OCI-LY7 (cell line): Measurements from ENCODE around the gene CCDC9B. TPM values are rescaled to one million over a fixed set of nuclear protein-coding genes. Genes with fewer than 3 reads are reported as not detected.
A peak's percentile ranks its signal among the peaks of the same experiment; 100 is the strongest.

Experiments
- BruUV-seq: library from RNA; stranded (reverse); fragments of 400-500 nt; replicated peaks from 2 replicates; lab custom pipeline; 2021; lab: Mats Ljungman, UMichigan
- CTCF ChIA-PET: fragments of 300-600 bp; sonication (Branson Sonifier 250); formaldehyde crosslinking; loops from one replicate; lab custom pipeline; 2022; ENCODE audit warnings: antibody characterized with exemption; ENCODE audit not compliant: unreplicated experiment; lab: Charles Lee
- POLR2A ChIA-PET: fragments of 300-600 bp; sonication (Branson Sonifier 250); formaldehyde crosslinking; loops from one replicate; lab custom pipeline; 2022; ENCODE audit warnings: antibody characterized with exemption; lab: Charles Lee
- DNase-seq: peaks from one replicate; pipeline ENCODE4 v3.0.0-alpha.2; 2015; ENCODE audit warnings: low spot score
- H2AFZ ChIP-seq: fragments of 200-600 bp; sonication (generic), shearing (Covaris generic); 2 replicates; pipeline ENCODE4 v1.6.1; 2014; ENCODE audit warnings: mild to moderate bottlenecking, antibody characterized with exemption, low read length, moderate library complexity
- H3K27ac ChIP-seq: fragments of 200-600 bp; sonication (generic); 2 replicates; pipeline ENCODE4 v1.5.1; 2014; ENCODE audit warnings: mixed run types, low read depth, mild to moderate bottlenecking, moderate library complexity, low read length, inconsistent platforms; ENCODE audit not compliant: poor library complexity, severe bottlenecking
- H3K36me3 ChIP-seq: fragments of 200-600 bp; sonication (generic); 2 replicates; pipeline ENCODE4 v1.6.1; 2014; ENCODE audit warnings: mild to moderate bottlenecking, antibody characterized with exemption, low read length, moderate library complexity, mixed read lengths; ENCODE audit not compliant: insufficient read depth
- H3K4me1 ChIP-seq: fragments of 200-600 bp; sonication (generic); 2 replicates; pipeline ENCODE4 v1.5.1; 2014; ENCODE audit warnings: mild to moderate bottlenecking, low read length; ENCODE audit not compliant: insufficient read depth, poor library complexity, severe bottlenecking
- H3K4me2 ChIP-seq: fragments of 200-600 bp; sonication (generic); 2 replicates; pipeline ENCODE4 v1.6.1; 2014; ENCODE audit warnings: mild to moderate bottlenecking, low read length
- H3K4me3 ChIP-seq: fragments of 200-600 bp; sonication (generic); 2 replicates; pipeline ENCODE4 v1.5.1; 2014; ENCODE audit warnings: mild to moderate bottlenecking, low read depth, low read length; ENCODE audit not compliant: poor library complexity, severe bottlenecking
- H3K79me2 ChIP-seq: fragments of 200-600 bp; sonication (generic); 2 replicates; pipeline ENCODE4 v1.6.1; 2016; ENCODE audit warnings: low read depth, mild to moderate bottlenecking, low read length, moderate library complexity, mixed read lengths; ENCODE audit not compliant: insufficient read depth
- H3K9me2 ChIP-seq: fragments of 200-600 bp; sonication (generic); 2 replicates; pipeline ENCODE4 v1.6.1; 2016; ENCODE audit warnings: mild to moderate bottlenecking, low read length, mixed read lengths; ENCODE audit not compliant: insufficient read depth
- H3K9me3 ChIP-seq: fragments of 200-600 bp; sonication (generic); 2 replicates; pipeline ENCODE4 v1.6.1; 2014; ENCODE audit warnings: mild to moderate bottlenecking, mixed run types, low read length, mixed read lengths
- H4K20me1 ChIP-seq: fragments of 200-600 bp; sonication (generic); 2 replicates; pipeline ENCODE4 v1.6.1; 2014; ENCODE audit warnings: mild to moderate bottlenecking, antibody characterized with exemption, low read length, moderate library complexity, mixed read lengths; ENCODE audit not compliant: insufficient read depth
- EZH2phosphoT487 ChIP-seq: fragments of 200-600 bp; sonication (generic); IDR thresholded peaks from 2 replicates; pipeline ENCODE4 v1.6.1; 2018; ENCODE audit warnings: low read depth, borderline replicate concordance, mild to moderate bottlenecking, mixed run types, antibody characterized with exemption, low read length, moderate library complexity, mixed read lengths
- intact Hi-C: fragments of 100-400 bp; cut with micrococcal nuclease; formaldehyde crosslinking; loops from one replicate; pipeline ENCODE4 v1.10.0; 2022; ENCODE audit not compliant: unreplicated experiment
- total RNA-seq, 2 experiments: library from RNA; depleted of rRNA in 1 of 2; stranded (reverse); fragments of >200 nt in 1 of 2; shearing (Covaris generic) in 1 of 2; gene quantifications; 2 replicates each; pipeline ENCODE4 v1.2.3, GENCODE V29; 2014 to 2022
- TF ChIP-seq, protein P1 (sequence below): fragments of 200-600 bp; sonication (generic); conservative IDR thresholded peaks from 2 replicates; pipeline ENCODE4 v1.5.1; 2014; ENCODE audit warnings: mild to moderate bottlenecking, antibody characterized with exemption, low read length, moderate library complexity, mixed read lengths

CCDC9B gene
- total RNA-seq, 2 experiments from 2014 or later = 1.4 TPM; not detected in 1

DNA sequence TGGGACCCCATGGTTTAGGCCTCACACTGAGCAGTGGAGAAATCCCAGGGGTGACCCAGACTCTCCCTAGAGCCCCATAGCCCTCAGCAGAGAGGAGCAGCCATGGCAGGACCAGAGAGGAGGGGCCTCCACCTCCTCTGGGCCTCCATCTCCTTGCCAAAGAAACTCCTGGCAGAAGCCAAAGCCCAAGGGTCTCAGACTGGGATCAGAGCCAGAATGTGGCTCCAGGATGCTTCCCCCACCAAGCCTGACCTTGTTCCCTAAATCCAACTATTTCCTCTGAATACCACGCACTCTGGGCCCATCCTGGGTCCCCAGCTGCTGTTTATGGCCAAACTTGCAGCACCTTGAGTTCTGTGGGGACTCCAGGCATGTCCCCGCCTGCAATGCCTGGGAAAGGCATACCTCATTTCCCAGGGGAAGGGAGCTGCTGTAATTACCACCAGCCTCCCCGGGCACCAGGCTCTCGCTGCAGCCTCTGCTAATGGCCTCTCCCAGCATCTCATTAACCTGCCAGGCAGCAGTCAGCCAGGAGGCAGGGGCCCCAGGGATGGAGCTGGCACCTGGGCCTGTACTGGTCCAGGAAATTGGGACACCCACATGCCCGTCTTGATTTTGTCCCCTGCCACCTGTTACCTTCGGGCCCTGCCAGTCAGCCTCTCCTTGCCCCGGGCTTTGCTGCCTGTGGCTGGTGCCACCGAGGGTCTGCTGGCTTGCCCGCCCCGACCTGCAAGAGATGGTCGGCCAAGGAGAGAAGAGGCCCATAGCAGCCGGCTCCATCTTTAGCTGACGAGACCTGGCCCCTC, 4.6 kb downstream of the CCDC9B start:
- H3K27ac ChIP-seq = no peak overlapping the region
- DNase-seq = no peak
- no peak overlapping the region; the same call in 1 of the 2 replicates for H3K4me2 ChIP-seq
- BruUV-seq = no TSS peak
- no peaks in the 10 kb centered on the region for H3K9me3 ChIP-seq
- no peaks in the 10 kb centered on the region for H3K36me3 ChIP-seq
- no peaks in the 10 kb centered on the region for H3K79me2 ChIP-seq
- H2AFZ ChIP-seq = peak overlapping the region; percentile 43
- H3K9me2 ChIP-seq = no peaks in the 10 kb centered on the region
- ChIA-PET POLR2A (interaction anchor here (0.5 to 0.6 kb wide), 3 partner anchors 81 to 295 kb away, joined by 3 read pairs; no protein-coding TSS in a partner anchor), CTCF (interaction anchor here (0.7 to 1.6 kb wide), 4 partner anchors 8 to 57 kb away, joined by 3 to 4 read pairs (median 4); partner anchors contain the start of gene INAFM2)
- H3K4me1 ChIP-seq = peaks cover 13% of the 10 kb centered on the region
- H4K20me1 ChIP-seq = no peaks in the 10 kb centered on the region
- intact Hi-C loops = no loop called here
- no peak overlapping the region for H3K4me3 ChIP-seq
- TF ChIP-seq, protein P1, sequence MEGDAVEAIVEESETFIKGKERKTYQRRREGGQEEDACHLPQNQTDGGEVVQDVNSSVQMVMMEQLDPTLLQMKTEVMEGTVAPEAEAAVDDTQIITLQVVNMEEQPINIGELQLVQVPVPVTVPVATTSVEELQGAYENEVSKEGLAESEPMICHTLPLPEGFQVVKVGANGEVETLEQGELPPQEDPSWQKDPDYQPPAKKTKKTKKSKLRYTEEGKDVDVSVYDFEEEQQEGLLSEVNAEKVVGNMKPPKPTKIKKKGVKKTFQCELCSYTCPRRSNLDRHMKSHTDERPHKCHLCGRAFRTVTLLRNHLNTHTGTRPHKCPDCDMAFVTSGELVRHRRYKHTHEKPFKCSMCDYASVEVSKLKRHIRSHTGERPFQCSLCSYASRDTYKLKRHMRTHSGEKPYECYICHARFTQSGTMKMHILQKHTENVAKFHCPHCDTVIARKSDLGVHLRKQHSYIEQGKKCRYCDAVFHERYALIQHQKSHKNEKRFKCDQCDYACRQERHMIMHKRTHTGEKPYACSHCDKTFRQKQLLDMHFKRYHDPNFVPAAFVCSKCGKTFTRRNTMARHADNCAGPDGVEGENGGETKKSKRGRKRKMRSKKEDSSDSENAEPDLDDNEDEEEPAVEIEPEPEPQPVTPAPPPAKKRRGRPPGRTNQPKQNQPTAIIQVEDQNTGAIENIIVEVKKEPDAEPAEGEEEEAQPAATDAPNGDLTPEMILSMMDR = no peak
- no peak for TF ChIP-seq EZH2phosphoT487

GRCh38 chr15:40334941-40335795, 5.6 kb downstream of the CCDC9B start:
- intact Hi-C loops = no loop called here
- no peaks in the 10 kb centered on the region for H3K9me3 ChIP-seq
- peaks cover 13% of the 10 kb centered on the region for H3K4me1 ChIP-seq
- no peak overlapping the region for H2AFZ ChIP-seq
- H3K27ac ChIP-seq = no peak overlapping the region
- no peaks in the 10 kb centered on the region for H4K20me1 ChIP-seq
- ChIA-PET CTCF (no interaction called here), POLR2A (interaction anchor here (1.0 kb wide), 1 partner anchor 20 kb away, joined by 3 read pairs; no protein-coding TSS in a partner anchor)
- no peaks in the 10 kb centered on the region for H3K79me2 ChIP-seq
- DNase-seq = no peak
- TF ChIP-seq EZH2phosphoT487 = no peak
- TF ChIP-seq, protein P1 = no peak
- H3K9me2 ChIP-seq = no peaks in the 10 kb centered on the region
- no peak overlapping the region for H3K4me3 ChIP-seq
- H3K36me3 ChIP-seq = no peaks in the 10 kb centered on the region
- BruUV-seq = no TSS peak
- H3K4me2 ChIP-seq = no peak overlapping the region
